Measurements from ENCODE around the gene TRAPPC5.
A peak's percentile ranks its signal among the peaks of the same experiment; 100 is the strongest.

Gene TRAPPC5

DNA sequence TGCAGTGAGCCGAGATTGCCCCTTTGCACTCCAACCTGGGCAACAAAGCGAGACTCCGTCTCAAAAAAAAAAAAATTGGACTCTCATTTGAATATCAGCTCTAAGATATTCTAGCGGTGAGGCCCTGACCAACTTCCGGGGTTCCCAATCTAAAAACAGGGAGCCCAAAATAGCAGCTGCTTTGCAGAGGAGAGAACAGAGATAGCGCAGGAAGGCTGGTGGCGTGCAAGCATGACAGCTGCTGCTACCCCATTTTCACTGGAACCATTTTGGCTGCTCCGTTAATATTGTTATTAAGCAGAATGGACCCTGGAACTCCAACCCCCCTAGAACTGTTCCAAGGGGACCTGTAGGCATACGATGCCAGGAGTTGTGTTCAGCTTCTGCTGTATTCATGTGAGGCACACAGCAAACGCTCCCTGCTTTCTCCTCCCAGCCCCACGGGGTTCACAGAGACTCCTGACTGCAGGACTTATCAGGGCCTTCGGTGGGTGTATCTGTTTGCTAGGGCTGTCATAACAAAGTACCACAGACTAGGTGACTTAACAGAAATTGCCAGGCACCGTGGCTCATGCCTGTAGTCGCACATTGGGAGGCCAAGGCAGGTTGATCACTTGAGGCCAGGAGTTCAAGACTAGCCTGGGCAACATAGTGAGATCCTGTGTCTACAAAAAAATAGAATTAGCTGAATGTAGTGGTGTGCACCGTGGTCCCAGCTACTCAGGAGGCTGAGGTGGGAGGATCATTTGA, 32.2 kb upstream of the TRAPPC5 start:
- H3K36me3 ChIP-seq (ENCODE audit: control insufficient read depth, insufficient read depth, low read length, severe bottlenecking), result no peaks in the 10 kb centered on the region

DNA sequence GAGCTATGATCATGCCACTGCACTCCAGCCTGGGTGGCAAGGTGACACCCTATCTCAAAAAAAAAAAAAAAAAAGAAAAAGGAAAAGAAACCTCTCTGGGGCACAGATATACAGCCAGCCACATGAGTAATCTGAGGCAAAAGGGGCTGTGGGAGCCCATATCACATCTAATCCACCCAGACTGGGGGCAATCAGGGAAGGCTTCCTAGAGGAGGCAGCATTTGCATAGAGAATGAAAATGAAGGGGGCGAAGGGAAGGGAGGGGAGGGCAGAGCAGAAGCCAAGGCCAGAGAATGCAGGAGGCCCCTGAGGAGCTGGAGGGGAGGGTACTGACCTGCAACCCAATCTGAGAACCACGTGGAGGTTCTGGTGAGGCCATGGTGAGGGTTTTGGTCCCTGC, 30.5 kb upstream of the TRAPPC5 start:
- no peak for DNase-seq (ENCODE audit: low read depth)
- H3K9me3 ChIP-seq (ENCODE audit: control insufficient read depth, low read length), result no peaks in the 10 kb centered on the region
- H3K27me3 ChIP-seq (replicated peaks; ENCODE audit: control insufficient read depth, insufficient read depth, low read length), result peaks cover 13% of the 10 kb centered on the region
- H3K9ac ChIP-seq (ENCODE audit: low read length), result no peak overlapping the region
- no peak overlapping the region for H3K4me3 ChIP-seq (ENCODE audit: low read length)
- H3K4me1 ChIP-seq (ENCODE audit: control insufficient read depth, insufficient read depth, low read length), result peaks cover 11% of the 10 kb centered on the region
- no peaks in the 10 kb centered on the region for H3K36me3 ChIP-seq (ENCODE audit: control insufficient read depth, insufficient read depth, low read length, severe bottlenecking)

More for the DNA sequence above, 32.2 kb upstream of the TRAPPC5 start:
- Histone ChIP-seq H3K4me1 (ENCODE audit: control insufficient read depth, insufficient read depth, low read length) (peaks cover 12% of the 10 kb centered on the region), H3K27me3 (replicated peaks; ENCODE audit: control insufficient read depth, insufficient read depth, low read length) (peaks cover 13% of the 10 kb centered on the region), H3K4me3 (ENCODE audit: low read length) (no peak overlapping the region), H3K9me3 (ENCODE audit: control insufficient read depth, low read length) (no peaks in the 10 kb centered on the region), H3K9ac (ENCODE audit: low read length) (no peak overlapping the region)
- no peak for DNase-seq (ENCODE audit: low read depth)

DNA sequence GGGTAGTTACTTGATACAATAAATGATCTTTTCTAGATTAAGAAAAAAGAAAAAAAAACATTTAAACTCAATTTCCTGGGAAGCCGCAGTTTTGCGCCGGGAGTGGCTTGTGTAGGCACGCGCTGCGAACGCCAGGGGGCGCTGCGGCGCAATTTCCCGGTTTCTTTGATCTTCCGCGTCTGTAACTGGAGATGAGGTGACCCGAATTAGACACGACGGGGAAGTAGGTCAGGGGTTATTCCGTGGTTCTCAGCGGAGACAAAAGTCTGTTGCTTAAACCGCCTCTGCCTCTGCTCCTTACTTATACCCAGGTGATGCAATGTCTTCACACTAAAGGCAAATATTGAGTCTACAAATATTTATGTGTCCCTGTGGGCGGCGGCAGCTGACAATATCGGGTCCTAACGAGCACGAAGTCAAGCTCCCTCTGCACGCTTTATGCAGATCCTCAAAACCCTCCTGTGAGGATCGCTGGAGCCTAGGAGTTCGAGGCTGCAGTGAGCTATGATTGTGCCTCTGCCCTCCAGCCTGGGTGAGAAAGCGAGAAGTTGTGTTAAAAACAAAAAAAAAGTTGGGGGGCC, 28.5 kb upstream of the TRAPPC5 start:
- Histone ChIP-seq H3K4me3 (ENCODE audit: low read length) (peak overlapping the region; percentile 25), H3K9me3 (ENCODE audit: control insufficient read depth, low read length) (no peaks in the 10 kb centered on the region), H3K4me1 (ENCODE audit: control insufficient read depth, insufficient read depth, low read length) (peaks cover 7% of the 10 kb centered on the region), H3K36me3 (ENCODE audit: control insufficient read depth, insufficient read depth, low read length, severe bottlenecking) (no peaks in the 10 kb centered on the region), H3K9ac (ENCODE audit: low read length) (no peak overlapping the region), H3K27me3 (replicated peaks; ENCODE audit: control insufficient read depth, insufficient read depth, low read length) (peaks cover 4% of the 10 kb centered on the region)
- DNase-seq (ENCODE audit: low read depth), result peak; percentile 89

DNA sequence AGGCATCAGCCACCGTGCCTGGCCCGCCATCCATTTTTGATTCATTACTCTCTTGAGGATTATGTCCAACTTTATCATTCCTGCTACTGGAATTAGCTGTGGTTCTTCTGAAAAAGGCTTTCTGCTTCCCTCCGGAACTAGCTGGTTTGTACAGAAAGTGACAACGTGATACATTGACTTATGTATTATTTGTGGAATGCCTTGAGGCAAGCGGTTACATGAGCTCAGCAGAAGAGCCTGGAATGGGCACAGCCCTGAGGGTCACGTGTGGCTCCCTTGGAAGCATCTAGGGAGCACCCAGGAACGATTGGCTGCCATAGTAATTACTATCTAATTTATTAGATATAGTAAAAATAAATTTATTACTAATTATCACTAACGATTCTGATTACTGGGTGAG, 26.2 kb upstream of the TRAPPC5 start:
- H3K4me3 ChIP-seq (ENCODE audit: low read length), result no peak overlapping the region
- H3K36me3 ChIP-seq (ENCODE audit: control insufficient read depth, insufficient read depth, low read length, severe bottlenecking), result no peaks in the 10 kb centered on the region
- H3K27me3 ChIP-seq (replicated peaks; ENCODE audit: control insufficient read depth, insufficient read depth, low read length), result peaks cover 14% of the 10 kb centered on the region
- H3K9me3 ChIP-seq (ENCODE audit: control insufficient read depth, low read length), result no peaks in the 10 kb centered on the region
- H3K4me1 ChIP-seq (ENCODE audit: control insufficient read depth, insufficient read depth, low read length), result peaks cover 8% of the 10 kb centered on the region
- no peak overlapping the region for H3K9ac ChIP-seq (ENCODE audit: low read length)
- DNase-seq (ENCODE audit: low read depth), result peak; percentile 18

DNA sequence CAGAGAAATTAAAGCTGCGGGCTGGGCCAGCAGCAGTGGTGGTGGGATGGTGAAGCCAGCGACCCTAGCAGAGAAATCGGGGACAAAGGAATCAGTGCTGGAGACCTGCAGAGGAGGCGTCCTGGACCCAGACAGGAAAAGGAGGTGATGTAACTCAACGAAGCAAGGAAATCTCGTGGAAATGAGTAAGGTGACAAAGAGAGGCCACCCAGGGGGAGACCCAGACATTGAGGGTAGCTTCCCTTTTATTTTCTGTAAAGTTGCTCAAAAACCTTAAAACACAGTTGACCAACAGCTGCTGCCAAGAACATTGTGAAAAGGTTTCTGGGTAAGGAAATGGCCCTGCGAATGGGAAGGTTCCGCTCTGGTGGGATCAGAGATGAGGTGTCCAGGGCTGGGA, 25.1 kb upstream of the TRAPPC5 start:
- Histone ChIP-seq H3K4me3 (ENCODE audit: low read length) (no peak overlapping the region), H3K9ac (ENCODE audit: low read length) (no peak overlapping the region), H3K4me1 (ENCODE audit: control insufficient read depth, insufficient read depth, low read length) (peaks cover 7% of the 10 kb centered on the region), H3K9me3 (ENCODE audit: control insufficient read depth, low read length) (no peaks in the 10 kb centered on the region), H3K27me3 (replicated peaks; ENCODE audit: control insufficient read depth, insufficient read depth, low read length) (peaks cover 16% of the 10 kb centered on the region), H3K36me3 (ENCODE audit: control insufficient read depth, insufficient read depth, low read length, severe bottlenecking) (no peaks in the 10 kb centered on the region)
- no peak for DNase-seq (ENCODE audit: low read depth)

DNA sequence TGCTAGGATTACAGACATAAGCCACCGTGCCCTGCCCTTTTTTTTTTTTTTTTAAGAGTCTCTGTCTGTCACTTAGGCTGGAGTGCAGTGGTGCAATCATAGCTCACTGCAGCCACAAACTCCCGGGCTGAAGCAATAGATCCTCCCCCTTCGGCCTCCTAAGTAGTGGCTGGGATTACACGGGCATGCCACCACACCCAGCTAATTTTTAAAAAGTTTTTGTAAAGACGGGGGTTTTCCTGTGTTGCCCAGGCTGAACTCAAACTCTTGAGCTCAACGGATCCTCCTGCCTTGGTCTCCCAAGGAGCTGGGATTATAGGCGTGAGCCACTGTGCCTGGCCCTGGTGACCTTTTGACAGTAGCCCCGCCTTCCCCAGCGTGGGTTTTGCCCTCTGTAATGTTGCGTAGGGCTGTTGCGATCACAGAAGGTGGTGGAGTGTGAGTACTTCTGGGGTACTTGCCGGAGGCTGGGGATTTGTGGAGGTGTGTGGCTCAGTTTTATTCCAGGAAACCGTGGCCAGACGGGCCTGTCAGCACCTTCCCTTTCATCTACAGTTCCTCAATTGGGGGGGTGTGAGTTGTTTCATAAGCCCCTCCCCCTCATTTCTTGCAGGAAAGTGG, 23.4 kb upstream of the TRAPPC5 start:
- Histone ChIP-seq H3K4me3 (ENCODE audit: low read length) (no peak overlapping the region), H3K36me3 (ENCODE audit: control insufficient read depth, insufficient read depth, low read length, severe bottlenecking) (no peaks in the 10 kb centered on the region), H3K9ac (ENCODE audit: low read length) (no peak overlapping the region), H3K9me3 (ENCODE audit: control insufficient read depth, low read length) (no peaks in the 10 kb centered on the region), H3K4me1 (ENCODE audit: control insufficient read depth, insufficient read depth, low read length) (peaks cover 6% of the 10 kb centered on the region), H3K27me3 (replicated peaks; ENCODE audit: control insufficient read depth, insufficient read depth, low read length) (peaks cover 20% of the 10 kb centered on the region)
- DNase-seq (ENCODE audit: low read depth), result peak; percentile 50

GRCh38 chr19:7658219-7658686, 22.4 kb upstream of the TRAPPC5 start:
- Histone ChIP-seq H3K9ac (ENCODE audit: low read length) (no peak overlapping the region), H3K4me3 (ENCODE audit: low read length) (no peak overlapping the region), H3K9me3 (ENCODE audit: control insufficient read depth, low read length) (no peaks in the 10 kb centered on the region), H3K4me1 (ENCODE audit: control insufficient read depth, insufficient read depth, low read length) (peaks cover 4% of the 10 kb centered on the region), H3K36me3 (ENCODE audit: control insufficient read depth, insufficient read depth, low read length, severe bottlenecking) (no peaks in the 10 kb centered on the region), H3K27me3 (replicated peaks; ENCODE audit: control insufficient read depth, insufficient read depth, low read length) (peaks cover 24% of the 10 kb centered on the region)
- no peak for DNase-seq (ENCODE audit: low read depth)

DNA sequence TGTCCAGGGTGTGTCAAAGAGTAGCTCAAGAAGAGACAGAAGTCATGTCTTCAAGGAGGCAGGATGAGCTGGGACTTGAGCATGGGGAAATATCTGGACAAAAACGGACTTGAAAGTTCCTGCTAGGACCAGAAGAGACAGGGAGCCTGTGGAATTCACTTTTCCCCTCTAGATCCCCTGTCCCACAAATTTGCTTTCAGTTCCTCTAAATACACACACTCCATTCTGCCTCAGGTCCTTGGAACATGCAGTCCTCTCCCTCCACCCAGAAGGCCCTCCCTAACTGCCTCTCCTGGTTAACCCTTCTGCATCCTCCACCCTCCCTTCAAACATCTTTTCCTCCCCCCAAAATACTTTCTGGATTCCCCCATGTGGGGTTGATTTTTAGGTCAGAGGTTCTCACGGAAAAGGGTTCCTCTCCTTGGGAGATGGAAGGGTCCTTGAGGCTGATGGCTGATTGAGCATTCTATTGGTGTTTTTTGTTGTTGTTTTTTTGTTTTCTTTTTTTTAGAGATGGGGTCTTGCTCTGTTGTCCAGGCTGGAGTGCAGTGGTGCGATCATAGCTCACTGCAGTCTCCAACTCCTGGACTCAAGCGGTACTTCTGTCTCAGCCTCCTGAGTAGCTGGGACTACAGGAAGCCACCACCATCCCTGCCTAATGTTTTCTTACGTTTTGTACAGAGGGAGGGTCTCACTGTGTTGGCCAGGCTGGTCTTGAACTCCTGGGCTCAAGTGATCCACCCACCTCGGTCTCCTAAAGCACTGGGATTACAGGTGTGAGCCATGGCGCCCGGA, 18.7 kb upstream of the TRAPPC5 start:
- Histone ChIP-seq H3K4me3 (ENCODE audit: low read length) (no peak overlapping the region), H3K9me3 (ENCODE audit: control insufficient read depth, low read length) (no peaks in the 10 kb centered on the region), H3K9ac (ENCODE audit: low read length) (no peak overlapping the region), H3K36me3 (ENCODE audit: control insufficient read depth, insufficient read depth, low read length, severe bottlenecking) (no peaks in the 10 kb centered on the region), H3K4me1 (ENCODE audit: control insufficient read depth, insufficient read depth, low read length) (peaks cover 4% of the 10 kb centered on the region), H3K27me3 (replicated peaks; ENCODE audit: control insufficient read depth, insufficient read depth, low read length) (peaks cover 37% of the 10 kb centered on the region)
- no peak for DNase-seq (ENCODE audit: low read depth)

DNA sequence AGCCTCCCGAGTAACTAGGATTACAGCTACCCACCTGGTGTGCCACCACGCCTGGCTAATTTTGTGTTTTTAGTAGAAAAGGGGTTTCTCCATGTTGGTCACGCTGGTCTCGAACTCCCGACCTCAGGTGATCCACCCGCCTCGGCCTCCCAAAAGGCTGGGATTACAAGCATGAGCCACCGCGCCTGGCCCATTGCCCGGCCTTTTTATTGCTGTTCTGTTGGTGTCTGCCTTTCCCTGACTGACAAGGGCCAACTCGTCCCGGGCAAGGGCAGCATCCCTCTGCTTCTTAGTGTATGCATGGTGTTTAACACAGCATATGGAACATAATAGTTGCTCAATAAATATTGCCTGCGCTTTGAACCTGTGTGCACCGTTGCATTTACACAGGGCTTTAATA, 18.0 kb upstream of the TRAPPC5 start:
- DNase-seq (ENCODE audit: low read depth), result no peak
- H3K36me3 ChIP-seq (ENCODE audit: control insufficient read depth, insufficient read depth, low read length, severe bottlenecking), result no peaks in the 10 kb centered on the region
- no peak overlapping the region for H3K9ac ChIP-seq (ENCODE audit: low read length)
- H3K9me3 ChIP-seq (ENCODE audit: control insufficient read depth, low read length), result no peaks in the 10 kb centered on the region
- no peaks in the 10 kb centered on the region for H3K4me1 ChIP-seq (ENCODE audit: control insufficient read depth, insufficient read depth, low read length)
- no peak overlapping the region for H3K4me3 ChIP-seq (ENCODE audit: low read length)
- peaks cover 38% of the 10 kb centered on the region for H3K27me3 ChIP-seq (replicated peaks; ENCODE audit: control insufficient read depth, insufficient read depth, low read length)

DNA sequence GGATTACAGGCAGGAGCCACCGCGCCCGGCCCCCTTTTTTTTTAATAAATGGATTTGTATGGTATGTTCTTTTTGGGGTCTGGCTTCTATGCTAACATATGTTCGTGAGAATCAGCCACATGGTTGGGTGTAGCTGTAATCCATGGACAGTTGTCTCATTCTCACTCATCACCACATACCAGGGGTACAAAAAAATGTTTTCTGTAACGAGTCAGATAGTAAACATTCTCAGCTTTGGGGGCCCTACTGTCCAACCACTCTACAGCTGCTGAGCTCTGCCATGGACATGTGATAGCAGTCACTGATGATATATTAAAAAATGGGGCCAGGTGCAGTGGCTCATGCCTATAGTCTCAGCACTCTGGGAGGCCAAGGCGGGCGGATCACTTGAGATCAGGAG, 16.9 kb upstream of the TRAPPC5 start:
- DNase-seq (ENCODE audit: low read depth), result no peak

DNA sequence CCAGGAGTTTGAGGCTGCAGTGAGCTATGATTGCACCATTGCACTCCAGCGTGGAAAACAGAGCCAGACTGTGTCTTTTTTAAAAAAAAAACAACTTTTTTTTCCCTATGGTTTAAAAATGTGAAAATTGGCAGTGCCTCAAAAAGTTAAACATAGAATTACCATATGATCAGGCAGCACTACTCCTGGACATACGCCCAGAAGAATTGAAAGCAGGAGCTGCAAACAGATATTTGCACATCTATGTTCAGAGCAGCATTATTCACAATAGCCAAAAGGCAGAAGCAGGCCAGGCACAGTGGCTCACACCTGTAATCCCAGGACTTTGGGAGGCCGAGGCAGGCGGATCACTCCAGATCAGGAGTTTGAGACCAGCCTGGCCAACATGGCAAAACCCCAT, 15.6 kb upstream of the TRAPPC5 start:
- Histone ChIP-seq H3K9me3 (ENCODE audit: control insufficient read depth, low read length) (no peaks in the 10 kb centered on the region), H3K4me1 (ENCODE audit: control insufficient read depth, insufficient read depth, low read length) (no peaks in the 10 kb centered on the region), H3K9ac (ENCODE audit: low read length) (no peak overlapping the region), H3K27me3 (replicated peaks; ENCODE audit: control insufficient read depth, insufficient read depth, low read length) (peaks cover 40% of the 10 kb centered on the region), H3K36me3 (ENCODE audit: control insufficient read depth, insufficient read depth, low read length, severe bottlenecking) (no peaks in the 10 kb centered on the region), H3K4me3 (ENCODE audit: low read length) (no peak overlapping the region)
- peak; percentile 89 for DNase-seq (ENCODE audit: low read depth)

More for the DNA sequence above, 16.9 kb upstream of the TRAPPC5 start:
- H3K4me3 ChIP-seq (ENCODE audit: low read length), result no peak overlapping the region
- H3K9me3 ChIP-seq (ENCODE audit: control insufficient read depth, low read length), result no peaks in the 10 kb centered on the region
- H3K36me3 ChIP-seq (ENCODE audit: control insufficient read depth, insufficient read depth, low read length, severe bottlenecking), result no peaks in the 10 kb centered on the region
- H3K27me3 ChIP-seq (replicated peaks; ENCODE audit: control insufficient read depth, insufficient read depth, low read length), result peaks cover 33% of the 10 kb centered on the region
- no peaks in the 10 kb centered on the region for H3K4me1 ChIP-seq (ENCODE audit: control insufficient read depth, insufficient read depth, low read length)
- H3K9ac ChIP-seq (ENCODE audit: low read length), result no peak overlapping the region
